GM12875 (cell line): ENCODE data around the gene GPC2.
A peak's percentile ranks its signal among the peaks of the same experiment; 100 is the strongest.
"Not testable (repeated sequence)": the region's sequence is repeated elsewhere in the genome, so short reads cannot be mapped to it uniquely, and the experiment has no call there.

Experiments
- H3K4me3 ChIP-seq: one replicate; pipeline ENCODE4 v1.5.1; 2011; ENCODE audit warnings: low read depth, low read length, control low read depth
- TF ChIP-seq, protein P1 (sequence below): IDR thresholded peaks from 2 replicates; pipeline ENCODE4 v1.5.1; 2011; ENCODE audit warnings: low read depth, mild to moderate bottlenecking, control low read depth, inconsistent platforms, low read length, moderate library complexity, borderline replicate concordance; ENCODE audit not compliant: insufficient read depth

Gene GPC2, protein sequence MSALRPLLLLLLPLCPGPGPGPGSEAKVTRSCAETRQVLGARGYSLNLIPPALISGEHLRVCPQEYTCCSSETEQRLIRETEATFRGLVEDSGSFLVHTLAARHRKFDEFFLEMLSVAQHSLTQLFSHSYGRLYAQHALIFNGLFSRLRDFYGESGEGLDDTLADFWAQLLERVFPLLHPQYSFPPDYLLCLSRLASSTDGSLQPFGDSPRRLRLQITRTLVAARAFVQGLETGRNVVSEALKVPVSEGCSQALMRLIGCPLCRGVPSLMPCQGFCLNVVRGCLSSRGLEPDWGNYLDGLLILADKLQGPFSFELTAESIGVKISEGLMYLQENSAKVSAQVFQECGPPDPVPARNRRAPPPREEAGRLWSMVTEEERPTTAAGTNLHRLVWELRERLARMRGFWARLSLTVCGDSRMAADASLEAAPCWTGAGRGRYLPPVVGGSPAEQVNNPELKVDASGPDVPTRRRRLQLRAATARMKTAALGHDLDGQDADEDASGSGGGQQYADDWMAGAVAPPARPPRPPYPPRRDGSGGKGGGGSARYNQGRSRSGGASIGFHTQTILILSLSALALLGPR

GRCh38 chr7:100177045-100178001 lies at the start of gene GPC2, which contains the start of gene STAG3:
TSS of gene GPC2 (minus strand) at chr7:100177381. CDS start at chr7:100177199, 182 bp downstream.
TSS of gene STAG3 (plus strand) at chr7:100177918. CDS start at chr7:100180557, 2,639 bp downstream.
- TF ChIP-seq, protein P1, sequence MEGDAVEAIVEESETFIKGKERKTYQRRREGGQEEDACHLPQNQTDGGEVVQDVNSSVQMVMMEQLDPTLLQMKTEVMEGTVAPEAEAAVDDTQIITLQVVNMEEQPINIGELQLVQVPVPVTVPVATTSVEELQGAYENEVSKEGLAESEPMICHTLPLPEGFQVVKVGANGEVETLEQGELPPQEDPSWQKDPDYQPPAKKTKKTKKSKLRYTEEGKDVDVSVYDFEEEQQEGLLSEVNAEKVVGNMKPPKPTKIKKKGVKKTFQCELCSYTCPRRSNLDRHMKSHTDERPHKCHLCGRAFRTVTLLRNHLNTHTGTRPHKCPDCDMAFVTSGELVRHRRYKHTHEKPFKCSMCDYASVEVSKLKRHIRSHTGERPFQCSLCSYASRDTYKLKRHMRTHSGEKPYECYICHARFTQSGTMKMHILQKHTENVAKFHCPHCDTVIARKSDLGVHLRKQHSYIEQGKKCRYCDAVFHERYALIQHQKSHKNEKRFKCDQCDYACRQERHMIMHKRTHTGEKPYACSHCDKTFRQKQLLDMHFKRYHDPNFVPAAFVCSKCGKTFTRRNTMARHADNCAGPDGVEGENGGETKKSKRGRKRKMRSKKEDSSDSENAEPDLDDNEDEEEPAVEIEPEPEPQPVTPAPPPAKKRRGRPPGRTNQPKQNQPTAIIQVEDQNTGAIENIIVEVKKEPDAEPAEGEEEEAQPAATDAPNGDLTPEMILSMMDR, result no peak
- H3K4me3 ChIP-seq, result peak within 1 kb of the TSS; percentile 81

GRCh38 chr7:100224891-100225290 lies 47.7 kb upstream of the GPC2 start:
- not testable (repeated sequence) for H3K4me3 ChIP-seq

DNA sequence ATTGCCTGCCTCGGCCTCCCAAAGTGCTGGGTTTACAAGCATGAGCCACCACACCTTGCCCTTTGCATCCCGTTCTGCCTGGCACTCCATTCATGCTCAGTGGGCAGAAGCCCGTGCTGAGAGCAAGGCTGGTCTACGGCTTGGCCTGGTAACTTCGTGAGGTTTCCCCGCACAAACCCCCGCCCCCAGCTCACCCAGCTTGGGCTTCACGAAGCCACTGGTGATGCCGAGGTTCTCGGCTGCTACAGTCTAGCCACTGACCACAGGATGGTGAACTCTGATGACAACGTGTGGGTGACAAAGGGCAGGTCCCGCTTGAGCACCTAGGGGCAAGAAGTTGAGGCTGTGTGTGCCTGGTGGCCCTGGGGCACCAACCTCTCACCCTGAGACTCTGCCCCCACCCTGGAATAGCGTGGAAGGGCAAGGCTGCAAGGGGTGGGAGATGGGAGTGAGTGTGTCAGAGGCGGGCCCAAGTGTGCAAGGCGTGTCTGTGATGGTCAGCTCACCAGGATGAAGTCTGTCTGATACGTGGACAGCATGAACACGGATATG lies 46.3 kb upstream of the GPC2 start:
- not testable (repeated sequence) for H3K4me3 ChIP-seq

DNA sequence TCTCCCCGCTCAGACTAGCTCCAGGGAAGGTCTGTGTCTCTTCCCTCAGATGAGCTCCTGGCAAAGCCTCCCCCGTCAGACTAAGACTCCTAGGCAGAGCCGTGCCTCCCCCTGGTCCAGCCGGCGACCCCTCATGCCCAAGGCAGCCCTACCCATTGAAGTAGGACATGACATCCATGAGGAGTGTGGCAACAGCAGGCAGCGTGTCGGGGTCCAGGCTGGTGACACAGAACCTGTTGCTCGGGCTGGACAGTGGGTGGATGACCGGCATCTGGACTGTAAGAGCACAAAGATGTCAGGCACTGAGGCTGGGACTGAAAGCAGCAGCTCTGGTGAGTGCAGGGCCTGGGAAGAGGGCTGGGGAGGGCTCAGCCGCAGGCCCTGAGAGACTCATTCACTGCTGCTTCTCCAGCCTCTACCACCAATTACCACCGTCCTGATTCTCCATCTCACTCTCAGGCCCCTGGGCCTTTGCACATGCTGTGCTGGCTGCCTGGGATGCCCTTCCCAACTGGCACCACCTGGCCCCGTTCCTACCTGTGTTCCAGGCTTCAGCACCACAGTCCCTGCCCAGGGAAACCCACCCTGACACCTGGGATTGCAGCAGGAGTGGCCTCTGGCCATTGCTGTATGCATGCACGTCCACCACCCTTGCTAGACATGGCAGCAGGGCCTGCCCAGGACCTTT lies 45.4 kb upstream of the GPC2 start:
- H3K4me3 ChIP-seq, result peak overlapping the region; percentile 56
- TF ChIP-seq, protein P1, result no peak

DNA sequence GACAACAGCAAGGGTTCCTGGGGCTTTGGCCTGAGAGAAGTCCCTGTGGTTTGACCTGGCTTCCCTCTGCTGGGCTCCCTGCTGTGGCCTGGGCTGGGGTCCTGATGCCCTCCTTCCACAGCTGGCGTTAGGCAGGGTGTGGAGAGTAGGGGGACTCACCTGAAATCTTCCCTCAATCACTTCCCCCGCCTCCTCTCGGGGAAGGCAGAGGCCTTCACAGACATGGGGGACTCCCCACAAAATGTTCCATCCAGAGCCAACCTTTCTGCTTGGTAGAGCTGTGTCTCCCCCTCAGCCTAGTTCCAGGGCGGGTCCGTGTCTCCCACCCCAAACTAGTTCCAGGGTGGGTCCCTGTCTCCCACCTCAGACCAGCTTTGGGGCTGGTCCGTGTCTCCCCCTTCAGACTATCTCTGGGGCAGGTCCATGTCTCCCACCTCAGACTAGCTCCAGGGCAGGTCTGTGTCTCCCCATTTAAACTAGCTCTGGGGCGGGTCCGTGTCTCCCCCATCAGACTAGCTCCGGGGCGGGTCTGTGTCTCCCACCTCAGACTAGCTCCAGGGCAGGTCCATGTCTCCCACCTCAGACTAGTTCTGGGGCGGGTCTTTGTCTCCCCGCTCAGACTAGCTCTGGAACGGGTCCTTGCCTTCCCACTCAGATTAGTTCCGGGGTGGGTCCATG lies 44.7 kb upstream of the GPC2 start:
- peak overlapping the region; percentile 56 for H3K4me3 ChIP-seq
- TF ChIP-seq, protein P1, result no peak

- peak overlapping the region; percentile 56 for H3K4me3 ChIP-seq
- TF ChIP-seq, protein P1, result no peak
These were observed 44.1 kb upstream of the GPC2 start for GRCh38 chr7:100221231-100221718.

DNA sequence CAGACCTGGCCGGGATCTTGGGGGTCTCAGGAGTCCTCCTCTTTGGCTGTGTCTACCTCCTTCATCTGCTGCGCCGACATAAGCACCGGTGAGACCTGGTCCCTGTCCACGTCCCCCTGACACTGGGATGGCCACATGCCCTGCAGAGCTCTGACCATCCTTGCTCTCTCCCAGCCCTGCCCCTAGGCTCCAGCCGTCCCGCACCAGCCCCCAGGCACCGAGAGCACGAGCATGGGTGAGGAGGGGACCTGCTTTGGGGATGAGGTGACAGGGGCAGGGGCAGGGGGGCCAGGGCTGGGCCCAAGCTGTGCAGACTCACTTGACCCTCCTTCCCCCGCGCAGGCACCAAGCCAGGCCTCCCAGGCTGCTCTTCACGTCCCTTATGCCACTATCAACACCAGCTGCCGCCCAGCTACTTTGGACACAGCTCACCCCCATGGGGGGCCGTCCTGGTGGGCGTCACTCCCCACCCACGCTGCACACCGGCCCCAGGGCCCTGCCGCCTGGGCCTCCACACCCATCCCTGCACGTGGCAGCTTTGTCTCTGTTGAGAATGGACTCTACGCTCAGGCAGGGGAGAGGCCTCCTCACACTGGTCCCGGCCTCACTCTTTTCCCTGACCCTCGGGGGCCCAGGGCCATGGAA lies 43.5 kb upstream of the GPC2 start:
- peak overlapping the region; percentile 56 for H3K4me3 ChIP-seq
- TF ChIP-seq, protein P1, result no peak

DNA sequence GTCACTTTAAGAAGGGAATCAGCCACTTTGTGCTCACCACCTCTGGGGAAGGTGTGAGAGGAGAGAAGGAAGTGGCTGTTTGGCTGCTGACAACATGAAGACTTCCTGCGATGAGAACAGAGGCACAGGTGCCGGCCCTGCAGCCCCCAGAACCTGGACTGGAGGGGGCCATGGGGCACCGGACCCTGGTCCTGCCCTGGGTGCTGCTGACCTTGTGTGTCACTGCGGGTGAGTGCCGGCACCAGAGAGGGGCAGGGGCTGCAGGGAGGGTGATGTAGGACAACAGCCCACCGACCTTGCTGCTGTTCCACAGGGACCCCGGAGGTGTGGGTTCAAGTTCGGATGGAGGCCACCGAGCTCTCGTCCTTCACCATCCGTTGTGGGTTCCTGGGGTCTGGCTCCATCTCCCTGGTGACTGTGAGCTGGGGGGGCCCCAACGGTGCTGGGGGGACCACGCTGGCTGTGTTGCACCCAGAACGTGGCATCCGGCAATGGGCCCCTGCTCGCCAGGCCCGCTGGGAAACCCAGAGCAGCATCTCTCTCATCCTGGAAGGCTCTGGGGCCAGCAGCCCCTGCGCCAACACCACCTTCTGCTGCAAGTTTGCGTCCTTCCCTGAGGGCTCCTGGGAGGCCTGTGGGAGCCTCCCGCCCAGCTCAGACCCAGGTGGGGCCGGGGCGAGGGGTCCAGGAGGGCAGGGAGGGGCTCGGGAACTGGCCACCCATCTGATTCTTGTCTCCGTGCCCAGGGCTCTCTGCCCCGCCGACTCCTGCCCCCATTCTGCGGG lies 42.8 kb upstream of the GPC2 start, which contains the start of gene PVRIG:
Gene PVRIG, plus strand, starts transcription at position 149 of the 785 bp plus-strand sequence. Its CDS starts 22 bp downstream, at position 171.
- H3K4me3 ChIP-seq, result peak within 1 kb of the TSS; percentile 56
